ENCODE data around the gene CACNG1. TPM values are rescaled to one million over a fixed set of nuclear protein-coding genes. Genes with fewer than 3 reads are reported as not detected.

CACNG1 gene
- total RNA-seq, 1 experiment from 2014 or later: not detected

- Histone ChIP-seq H3K4me2 (ENCODE audit: insufficient read depth, insufficient read length, low read length) (no peak overlapping the region), H2BK120ac (ENCODE audit: low read depth, low read length, poor library complexity, severe bottlenecking) (no peak overlapping the region), H2AFZ (ENCODE audit: low read length) (no peak overlapping the region), H3K27me3 (ENCODE audit: insufficient read depth, low read length) (no peaks in the 10 kb centered on the region), H4K8ac (replicated peaks; ENCODE audit: insufficient read length, low read depth, low read length) (no peak overlapping the region), H3K23ac (ENCODE audit: insufficient read length, low read depth, low read length) (no peak overlapping the region), H2AK5ac (ENCODE audit: insufficient read length, low read length) (no peak overlapping the region), H3T11ph (ENCODE audit: low read length) (no peak overlapping the region), H3K4ac (ENCODE audit: low read depth, low read length) (no peak overlapping the region), H3K79me2 (ENCODE audit: insufficient read depth, low read length) (no peaks in the 10 kb centered on the region), H2BK12ac (ENCODE audit: insufficient read length, low read depth, low read length) (no peak overlapping the region), H4K91ac (ENCODE audit: insufficient read length, low read depth, low read length) (no peak overlapping the region), H2BK20ac (ENCODE audit: low read depth, low read length, poor library complexity, severe bottlenecking) (no peak overlapping the region), H3K14ac (ENCODE audit: insufficient read depth, low read length) (no peak overlapping the region), H3K27ac (ENCODE audit: insufficient read length, low read depth, low read length) (no peak overlapping the region), H4K20me1 (ENCODE audit: control insufficient read depth, insufficient read depth, insufficient read length) (no peaks in the 10 kb centered on the region), H2BK15ac (ENCODE audit: low read depth, low read length) (no peak overlapping the region), H4K5ac (ENCODE audit: insufficient read length, low read depth, low read length) (no peak overlapping the region), H3K23me2 (ENCODE audit: insufficient read length, low read depth, low read length, poor library complexity, severe bottlenecking) (no peaks in the 10 kb centered on the region), H3K9me3 (ENCODE audit: control insufficient read depth, low read depth, low read length) (no peaks in the 10 kb centered on the region), H3K9ac (ENCODE audit: extremely low read depth, insufficient read length, low read length) (no peak overlapping the region), H3K4me1 (ENCODE audit: insufficient read depth, low read length) (no peaks in the 10 kb centered on the region), H3K79me1 (ENCODE audit: insufficient read depth, low read depth, low read length, poor library complexity, severe bottlenecking) (no peaks in the 10 kb centered on the region), H2BK5ac (ENCODE audit: insufficient read length, low read length) (no peak overlapping the region), H3K18ac (ENCODE audit: insufficient read length, low read depth, low read length) (no peak overlapping the region), H3K56ac (ENCODE audit: insufficient read length, low read depth, low read length) (no peak overlapping the region)
- Mint-ChIP-seq H3K36me3 (ENCODE audit: insufficient read depth in 1 of 3, low read depth in 3 of 3) (no peaks in the 10 kb centered on the region; a peak in 3 of 7 replicates), H3K27me3 (ENCODE audit: low read depth) (no peaks in the 10 kb centered on the region), H3K27ac (no peak overlapping the region), H3K4me3 (no peak overlapping the region), H3K4me1 (no peaks in the 10 kb centered on the region), H3K9me3 (no peaks in the 10 kb centered on the region)
- TF ChIP-seq, protein P1, sequence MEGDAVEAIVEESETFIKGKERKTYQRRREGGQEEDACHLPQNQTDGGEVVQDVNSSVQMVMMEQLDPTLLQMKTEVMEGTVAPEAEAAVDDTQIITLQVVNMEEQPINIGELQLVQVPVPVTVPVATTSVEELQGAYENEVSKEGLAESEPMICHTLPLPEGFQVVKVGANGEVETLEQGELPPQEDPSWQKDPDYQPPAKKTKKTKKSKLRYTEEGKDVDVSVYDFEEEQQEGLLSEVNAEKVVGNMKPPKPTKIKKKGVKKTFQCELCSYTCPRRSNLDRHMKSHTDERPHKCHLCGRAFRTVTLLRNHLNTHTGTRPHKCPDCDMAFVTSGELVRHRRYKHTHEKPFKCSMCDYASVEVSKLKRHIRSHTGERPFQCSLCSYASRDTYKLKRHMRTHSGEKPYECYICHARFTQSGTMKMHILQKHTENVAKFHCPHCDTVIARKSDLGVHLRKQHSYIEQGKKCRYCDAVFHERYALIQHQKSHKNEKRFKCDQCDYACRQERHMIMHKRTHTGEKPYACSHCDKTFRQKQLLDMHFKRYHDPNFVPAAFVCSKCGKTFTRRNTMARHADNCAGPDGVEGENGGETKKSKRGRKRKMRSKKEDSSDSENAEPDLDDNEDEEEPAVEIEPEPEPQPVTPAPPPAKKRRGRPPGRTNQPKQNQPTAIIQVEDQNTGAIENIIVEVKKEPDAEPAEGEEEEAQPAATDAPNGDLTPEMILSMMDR (conservative IDR thresholded peaks at IDR 0.05): no peak
- no CpG with 5 or more reads among the region's 1 CpG for WGBS (ENCODE audit: extremely low coverage, insufficient read length, low lambda C conversion rate)
- DNase-seq: no peak
Observed at GRCh38 chr17:67096609-67097008, 52.3 kb downstream of the CACNG1 start.

Measured in H9 (cell line).